B cell (primary cell): ENCODE data around the gene DOLPP1. TPM values are rescaled to one million over a fixed set of nuclear protein-coding genes. Genes with fewer than 3 reads are reported as not detected.

Experiments
- ATAC-seq: fragments of 200-7000 bp; cut with Tn5 transposase; one replicate; pipeline ENCODE4 v1.10.0; 2021; ENCODE audit warnings: low read depth, mild to moderate bottlenecking, moderate number of reproducible peaks, moderate library complexity
- CTCF ChIA-PET: fragments of 350-600 bp; sonication (Branson Sonifier 250); formaldehyde crosslinking; loops from one replicate; lab custom pipeline; 2021; ENCODE audit warnings: antibody characterized with exemption, inconsistent platforms; lab: Charles Lee
- POLR2A ChIA-PET: fragments of 350-600 bp; sonication (Branson Sonifier 250); formaldehyde crosslinking; loops from one replicate; lab custom pipeline; 2021; ENCODE audit warnings: antibody characterized with exemption; lab: Charles Lee
- DNase-seq: peaks from one replicate; pipeline ENCODE4 v3.0.0; 2013
- H2AFZ ChIP-seq: 2 replicates; pipeline ENCODE4 v1.6.1; 2012; ENCODE audit warnings: mild to moderate bottlenecking, low read depth, low read length; ENCODE audit not compliant: insufficient read depth, poor library complexity, severe bottlenecking
- H3K27ac ChIP-seq, 2 donors: 1 replicate in 1 of 2; 2 replicates in 1 of 2; pipeline ENCODE4 v1.5.1; 2012 to 2013; ENCODE audit warnings: low read length in 2 of 2, mild to moderate bottlenecking in 2 of 2, moderate library complexity in 1 of 2
- H3K27me3 ChIP-seq, 4 experiments: fragments of 200-600 bp in 1 of 4; sonication (generic) in 1 of 4; replicated peaks in 1 of 4; 1 replicate in 2 of 4; 2 replicates in 2 of 4; pipeline versions ENCODE4 v1.6.1 to v1.7.0; 2013 to 2016; ENCODE audit warnings: low read length in 3 of 4, mild to moderate bottlenecking in 2 of 4, mixed read lengths in 1 of 4, moderate library complexity in 1 of 4; ENCODE audit not compliant: insufficient read depth in 4 of 4, control insufficient read depth in 3 of 4; ENCODE audit errors: control extremely low read depth in 1 of 4
- H3K36me3 ChIP-seq, 2 experiments: replicated peaks in 1 of 2; 1 replicate in 1 of 2; 2 replicates in 1 of 2; pipeline versions ENCODE4 v1.6.1 to v1.7.1; 2013; ENCODE audit warnings: low read length in 1 of 2; ENCODE audit not compliant: insufficient read depth in 2 of 2, control insufficient read depth in 1 of 2; ENCODE audit errors: control extremely low read depth in 1 of 2, extremely low read depth in 1 of 2
- H3K4me1 ChIP-seq, 2 donors: fragments of 200-600 bp in 1 of 2; sonication (generic) in 1 of 2; 1 replicate in 1 of 2; 2 replicates in 1 of 2; pipeline versions ENCODE4 v1.5.1 to v1.6.1; 2013 to 2017; ENCODE audit warnings: low read length in 2 of 2; ENCODE audit not compliant: control insufficient read depth in 2 of 2, insufficient read depth in 2 of 2
- H3K4me2 ChIP-seq: replicated peaks from 2 replicates; pipeline ENCODE3; 2012; ENCODE audit warnings: mild to moderate bottlenecking, low read depth, low read length; ENCODE audit not compliant: poor library complexity, severe bottlenecking
- H3K4me3 ChIP-seq, 5 experiments: fragments of 200-600 bp in 1 of 5; sonication (generic) in 1 of 5; 1 replicate in 3 of 5; 2 replicates in 2 of 5; pipeline versions ENCODE4 v1.5.1 to v1.7.0; 2011 to 2016; ENCODE audit warnings: low read length in 4 of 5, mild to moderate bottlenecking in 4 of 5, low read depth in 2 of 5, control low read depth in 1 of 5, moderate library complexity in 1 of 5; ENCODE audit not compliant: insufficient read depth in 1 of 5; ENCODE audit errors: control extremely low read depth in 1 of 5, extremely low read depth in 1 of 5
- H3K79me2 ChIP-seq: fragments of 200-600 bp; sonication (generic); one replicate; pipeline ENCODE4 v1.6.0; 2016; ENCODE audit warnings: low read length; ENCODE audit not compliant: control insufficient read depth, insufficient read depth
- H3K9ac ChIP-seq: fragments of 200-600 bp; sonication (generic); 2 replicates; pipeline ENCODE4 v1.6.1; 2017; ENCODE audit warnings: mild to moderate bottlenecking, low read length, moderate library complexity
- H3K9me3 ChIP-seq, 3 donors: one replicate each; pipeline versions ENCODE4 v1.6.1 to v1.7.1; 2013; ENCODE audit warnings: low read length in 2 of 3; ENCODE audit not compliant: control insufficient read depth in 2 of 3, insufficient read depth in 1 of 3; ENCODE audit errors: control extremely low read depth in 1 of 3
- H4K20me1 ChIP-seq: 2 replicates; pipeline ENCODE4 v1.6.0; 2012; ENCODE audit warnings: mild to moderate bottlenecking, low read length; ENCODE audit not compliant: insufficient read depth, control insufficient read depth, poor library complexity, severe bottlenecking
- H3K27ac Mint-ChIP-seq: one replicate; pipeline ENCODE4 v1.8.0; 2021; ENCODE audit warnings: mixed read lengths
- H3K27me3 Mint-ChIP-seq: one replicate; pipeline ENCODE4 v1.8.0; 2021; ENCODE audit warnings: mixed read lengths
- H3K4me1 Mint-ChIP-seq: one replicate; pipeline ENCODE4 v1.8.0; 2021; ENCODE audit warnings: mixed read lengths
- H3K4me3 Mint-ChIP-seq: one replicate; pipeline ENCODE4 v1.8.0; 2021; ENCODE audit warnings: mixed read lengths
- H3K9me3 Mint-ChIP-seq: one replicate; pipeline ENCODE4 v1.8.0; 2022; ENCODE audit warnings: mixed read lengths; ENCODE audit not compliant: insufficient read depth
- CTCF ChIP-seq: fragments of 200-600 bp; IDR thresholded peaks from one replicate; pipeline ENCODE4 v1.8.0; 2022; ENCODE audit warnings: antibody characterized with exemption, mild to moderate bottlenecking
- EZH2 ChIP-seq: IDR thresholded peaks from 2 replicates; pipeline ENCODE4 v1.6.1; 2012; ENCODE audit warnings: borderline replicate concordance, low read depth, mild to moderate bottlenecking, moderate library complexity, low read length; ENCODE audit not compliant: insufficient read depth, poor library complexity, severe bottlenecking
- WGBS: methylation state at CpG from one replicate; pipeline ENCODE4 v1.1.5; 2013; ENCODE audit warnings: missing lambda C conversion rate; ENCODE audit not compliant: insufficient coverage; 5-methylcytosine and 5-hydroxymethylcytosine counted together
- intact Hi-C: fragments of 100-400 bp; cut with micrococcal nuclease; formaldehyde crosslinking; loops from one replicate; pipeline ENCODE4 v1.10.0; 2022
- polyA plus RNA-seq: library from polyadenylated mRNA; depleted of rRNA; stranded (reverse); fragments of >200 nt; gene quantifications from 2 replicates; pipeline ENCODE4 v1.2.3, GENCODE V29; 2012
- total RNA-seq, 2 donors: library from RNA; stranded (reverse); fragments of 120-200 nt in 1 of 2; gene quantifications; 1 replicate in 1 of 2; 2 replicates in 1 of 2; pipeline versions ENCODE4 v1.2.3 to v1.2.4, GENCODE V29; 2013 to 2022

The DOLPP1 gene
- total and polyA plus RNA-seq, 2 donors (not counting 1 experiment from before 2014, with no cell fraction given): 4.7 to 8.6 TPM

- H3K27ac ChIP-seq: no peak overlapping the region
- no peak for ATAC-seq
- CTCF ChIA-PET: interaction anchor here (0.6 to 1.1 kb wide), 6 partner anchors 9 to 1079 kb away, joined by 3 to 5 read pairs (median 3); partner anchors contain the start of gene SH3GLB2
Observed at GRCh38 chr9:129074106-129074505, 6.8 kb upstream of the DOLPP1 start.

More at GRCh38 chr9:129074106-129074505, 6.8 kb upstream of the DOLPP1 start:
- no peak overlapping the region for H3K9ac ChIP-seq
- POLR2A ChIA-PET: no interaction called here
- H3K9me3 Mint-ChIP-seq: no peaks in the 10 kb centered on the region
- no peak overlapping the region for H3K4me3 ChIP-seq
- no peak overlapping the region for H2AFZ ChIP-seq
- no peak overlapping the region for H3K4me3 Mint-ChIP-seq
- H3K9me3 ChIP-seq: no peaks in the 10 kb centered on the region
- no peak for DNase-seq
- WGBS: no CpG with 5 or more reads among the region's 3 CpGs
- TF ChIP-seq CTCF: no peak
- TF ChIP-seq EZH2: no peak
- H3K4me1 Mint-ChIP-seq: peaks cover 14% of the 10 kb centered on the region
- no peak overlapping the region for H3K4me2 ChIP-seq
- peaks cover 14 to 23% of the 10 kb centered on the region in 2 donors for H3K4me1 ChIP-seq
- H3K36me3 ChIP-seq: no peaks in the 10 kb centered on the region
- intact Hi-C loops: no loop called here
- H3K79me2 ChIP-seq: no peaks in the 10 kb centered on the region
- no peaks in the 10 kb centered on the region for H4K20me1 ChIP-seq
- H3K27me3 Mint-ChIP-seq: no peaks in the 10 kb centered on the region
- H3K27ac Mint-ChIP-seq: no peak overlapping the region
- no peaks in the 10 kb centered on the region for H3K27me3 ChIP-seq
